Upper lobe of left lung (tissue), 6 donors: ENCODE data around the gene SPARCL1. TPM values are rescaled to one million over a fixed set of nuclear protein-coding genes. Genes with fewer than 3 reads are reported as not detected.
"Not testable (repeated sequence)": the region's sequence is repeated elsewhere in the genome, so short reads cannot be mapped to it uniquely, and the experiment has no call there.

ENCODE experiments used
- ATAC-seq, 2 donors: fragments of 200-7000 bp; cut with Tn5 transposase; one replicate each; pipeline ENCODE4 v1.9.1; 2022; ENCODE audit warnings: mild to moderate bottlenecking in 2 of 2, moderate library complexity in 2 of 2; ENCODE audit not compliant: low FRiP score in 2 of 2
- DNase-seq, 2 donors: peaks; one replicate each; pipeline ENCODE4 v3.0.0-alpha.2; 2019 to 2020
- H3K27ac ChIP-seq, 4 donors: fragments of 200-600 bp; sonication (generic); one replicate each; pipeline ENCODE4 v1.5.1; 2016 to 2019
- H3K27me3 ChIP-seq, 4 donors: fragments of 200-600 bp; sonication (generic); one replicate each; pipeline ENCODE4 v1.5.1; 2017 to 2019
- H3K36me3 ChIP-seq, 4 donors: fragments of 200-600 bp; sonication (generic); one replicate each; pipeline ENCODE4 v1.5.1; 2016 to 2019
- H3K4me1 ChIP-seq, 4 donors: fragments of 200-600 bp; sonication (generic); one replicate each; pipeline ENCODE4 v1.5.1; 2018 to 2019
- H3K4me3 ChIP-seq, 4 donors: fragments of 200-600 bp; sonication (generic); one replicate each; pipeline ENCODE4 v1.5.1; 2017 to 2019; ENCODE audit warnings: mild to moderate bottlenecking in 2 of 4, moderate library complexity in 1 of 4
- H3K9me3 ChIP-seq, 4 donors: fragments of 200-600 bp; sonication (generic); one replicate each; pipeline ENCODE4 v1.5.1; 2018 to 2019
- CTCF ChIP-seq, 6 experiments: fragments of 450-650 bp in 4 of 6; fragments of 200-600 bp in 2 of 6; sonication (generic) in 2 of 6; IDR thresholded peaks; one replicate each; pipeline ENCODE4 v1.5.1; 2016 to 2019; ENCODE audit warnings: antibody characterized with exemption in 6 of 6
- EP300 ChIP-seq, 4 donors: sonication (generic); formaldehyde crosslinking; IDR thresholded peaks; one replicate each; pipeline ENCODE4 v1.5.1; 2017; ENCODE audit warnings: antibody characterized with exemption in 4 of 4, control low read depth in 2 of 4
- POLR2A ChIP-seq, 4 donors: fragments of 450-650 bp; IDR thresholded peaks; one replicate each; pipeline ENCODE4 v1.5.1; 2016 to 2017; ENCODE audit warnings: antibody characterized with exemption in 4 of 4, mild to moderate bottlenecking in 2 of 4
- POLR2AphosphoS5 ChIP-seq, 2 donors: sonication (generic); formaldehyde crosslinking; IDR thresholded peaks; one replicate each; pipeline ENCODE4 v1.5.1; 2017; ENCODE audit warnings: antibody characterized with exemption in 2 of 2
- WGBS, 2 donors: methylation state at CpG; one replicate each; pipeline ENCODE4 v1.1.5; 2017 to 2018; 5-methylcytosine and 5-hydroxymethylcytosine counted together
- total RNA-seq, 6 donors: library from RNA; depleted of rRNA in 4 of 6; stranded (reverse); fragments of >200 nt in 4 of 6; gene quantifications; one replicate each; pipeline versions ENCODE4 v1.1.0 to v1.2.1, GENCODE V29; 2016 to 2021
- donor health status: DM: no; HTN: no; CAD: no; lungs with moderate emphysema.
- donor health status: DM: no; HTN: yes; CAD: no; lungs with severe emphysema.

Gene SPARCL1
- total RNA-seq, 6 donors from 2014 or later, result 145 to 406 (median 343) TPM

GRCh38 chr4:87489678-87490077 lies 39.5 kb downstream of the SPARCL1 start:
- TF ChIP-seq CTCF (IDR thresholded peaks at IDR 0.05) (no peak), EP300 (IDR thresholded peaks at IDR 0.05) (no peak), POLR2AphosphoS5 (IDR thresholded peaks at IDR 0.05) (no peak), POLR2A (IDR thresholded peaks at IDR 0.05) (no peak)
- ATAC-seq (peak in 1 of 2 donors; percentile 41), DNase-seq (no peak)
- peaks cover 5 to 24% (median 16%) of the 10 kb centered on the region in 4 donors for H3K4me1 ChIP-seq
- peak overlapping the region in 1 of 4 donors; percentile 8 for H3K27ac ChIP-seq
- 63 to 67% methylated on average over 2 of the region's 2 CpGs for WGBS, 2 donors
- H3K4me3 ChIP-seq, result no peak overlapping the region
- no peaks in the 10 kb centered on the region for H3K27me3 ChIP-seq
- H3K36me3 ChIP-seq, result peaks cover 2 to 61% (median 6%) of the 10 kb centered on the region in 4 donors
- no peaks in the 10 kb centered on the region for H3K9me3 ChIP-seq

GRCh38 chr4:87488666-87489065 lies 40.5 kb downstream of the SPARCL1 start:
- H3K27ac ChIP-seq, result peak overlapping the region in 2 of 4 donors; percentile 42 to 53
- WGBS, 2 donors, result 58 to 100% methylated on average over 1 to 4 of the region's 4 CpGs
- DNase-seq, result peak in 1 of 2 donors; percentile 27
- not testable (repeated sequence) for H3K27me3 ChIP-seq, ATAC-seq, H3K4me3 ChIP-seq, H3K9me3 ChIP-seq
- peaks cover 2 to 51% (median 6%) of the 10 kb centered on the region in 4 donors for H3K36me3 ChIP-seq
- peaks cover 5 to 24% (median 16%) of the 10 kb centered on the region in 4 donors for H3K4me1 ChIP-seq

- DNase-seq, H3K27ac ChIP-seq, H3K9me3 ChIP-seq, H3K4me1 ChIP-seq, H3K27me3 ChIP-seq, H3K4me3 ChIP-seq, ATAC-seq: not testable (repeated sequence)
- H3K36me3 ChIP-seq, result peaks cover 0 to 30% (median 0%) of the 10 kb centered on the region in 4 donors
Observed at GRCh38 chr4:87483247-87483646, 45.9 kb downstream of the SPARCL1 start.

- TF ChIP-seq POLR2AphosphoS5 (IDR thresholded peaks at IDR 0.05), result no peak
- no peak for TF ChIP-seq EP300 (IDR thresholded peaks at IDR 0.05)
- no peak for TF ChIP-seq CTCF (IDR thresholded peaks at IDR 0.05)
- no peak for TF ChIP-seq POLR2A (IDR thresholded peaks at IDR 0.05)
- DNase-seq (no peak), ATAC-seq (no peak)
- H3K4me3 ChIP-seq, result no peak overlapping the region
- H3K9me3 ChIP-seq, result no peaks in the 10 kb centered on the region
- no peaks in the 10 kb centered on the region for H3K27me3 ChIP-seq
- no peak overlapping the region for H3K27ac ChIP-seq
- peaks cover 0 to 32% (median 0%) of the 10 kb centered on the region in 4 donors for H3K36me3 ChIP-seq
- no peaks in the 10 kb centered on the region for H3K4me1 ChIP-seq
Observed at GRCh38 chr4:87481377-87481776, 47.8 kb downstream of the SPARCL1 start.

- TF ChIP-seq POLR2A (IDR thresholded peaks at IDR 0.05) (no peak), POLR2AphosphoS5 (IDR thresholded peaks at IDR 0.05) (no peak), CTCF (IDR thresholded peaks at IDR 0.05) (no peak), EP300 (IDR thresholded peaks at IDR 0.05) (no peak)
- DNase-seq (no peak), ATAC-seq (no peak)
- H3K27me3 ChIP-seq, result no peaks in the 10 kb centered on the region
- no peak overlapping the region for H3K4me3 ChIP-seq
- no peak overlapping the region for H3K27ac ChIP-seq
- H3K4me1 ChIP-seq, result no peaks in the 10 kb centered on the region
- H3K36me3 ChIP-seq, result peaks cover 0 to 52% (median 0%) of the 10 kb centered on the region in 4 donors
- H3K9me3 ChIP-seq, result no peaks in the 10 kb centered on the region
- WGBS, 2 donors, result 94% methylated on average over 1 of the region's 1 CpG
Observed at GRCh38 chr4:87478732-87479250, 50.4 kb downstream of the SPARCL1 start.

GRCh38 chr4:87476934-87477333 lies 52.2 kb downstream of the SPARCL1 start:
- TF ChIP-seq CTCF (IDR thresholded peaks at IDR 0.05) (no peak), EP300 (IDR thresholded peaks at IDR 0.05) (no peak), POLR2A (IDR thresholded peaks at IDR 0.05) (no peak), POLR2AphosphoS5 (IDR thresholded peaks at IDR 0.05) (no peak)
- Histone ChIP-seq H3K27ac (peak overlapping the region in 1 of 4 donors; percentile 43), H3K4me3 (no peak overlapping the region), H3K27me3 (no peaks in the 10 kb centered on the region), H3K9me3 (no peaks in the 10 kb centered on the region), H3K36me3 (peaks cover 0 to 45% (median 3%) of the 10 kb centered on the region in 4 donors), H3K4me1 (no peaks in the 10 kb centered on the region)
- DNase-seq (no peak), ATAC-seq (no peak)
- 71 to 81% methylated on average over 3 of the region's 3 CpGs for WGBS, 2 donors
